Brain microvascular endothelial cell (primary cell): ENCODE results near the gene PCDHGB7.

Experiments
- DNase-seq: peaks from one replicate; pipeline ENCODE4 v3.0.0-alpha.2; 2020
- H3K27ac ChIP-seq: fragments of 250-450 bp; sonication (Bioruptor Pico); 2 replicates; pipeline ENCODE4 v1.5.1; 2020; ENCODE audit warnings: mild to moderate bottlenecking, moderate library complexity
- H3K27me3 ChIP-seq: fragments of 250-450 bp; sonication (Bioruptor Pico); replicated peaks from 2 replicates; pipeline ENCODE4 v1.5.1; 2020; ENCODE audit warnings: mild to moderate bottlenecking
- H3K36me3 ChIP-seq: fragments of 250-450 bp; sonication (Bioruptor Pico); replicated peaks from 2 replicates; pipeline ENCODE4 v1.5.1; 2020; ENCODE audit warnings: mild to moderate bottlenecking
- H3K4me3 ChIP-seq: 2 replicates; pipeline ENCODE4 v1.5.1; 2011; ENCODE audit warnings: low read depth, mild to moderate bottlenecking, control low read depth, low read length, moderate library complexity
- CTCF ChIP-seq: IDR thresholded peaks from 2 replicates; pipeline ENCODE4 v1.5.1; 2011; ENCODE audit warnings: low read depth, mild to moderate bottlenecking, moderate library complexity, low read length, control low read depth, inconsistent platforms; ENCODE audit errors: missing control alignments
- in situ Hi-C: cut with HindIII; loops from 2 replicates; pipeline ENCODE4 v1.10.0; 2017; ENCODE audit warnings: low sequenced_read_pairs, low pct_ligation_motif_present

PCDHGB7 gene

GRCh38 chr5:141419074-141419880 is 1.8 kb downstream of the PCDHGB7 start:
- no peak for DNase-seq
- no peaks in the 10 kb centered on the region for H3K36me3 ChIP-seq
- no peak overlapping the region for H3K27ac ChIP-seq
- H3K27me3 ChIP-seq: no peaks in the 10 kb centered on the region
- no peak overlapping the region for H3K4me3 ChIP-seq
- in situ Hi-C loops: loop anchor here (25.0 kb wide), 1 partner anchor 93 kb away; no protein-coding TSS in a partner anchor
- TF ChIP-seq CTCF: no peak

DNA sequence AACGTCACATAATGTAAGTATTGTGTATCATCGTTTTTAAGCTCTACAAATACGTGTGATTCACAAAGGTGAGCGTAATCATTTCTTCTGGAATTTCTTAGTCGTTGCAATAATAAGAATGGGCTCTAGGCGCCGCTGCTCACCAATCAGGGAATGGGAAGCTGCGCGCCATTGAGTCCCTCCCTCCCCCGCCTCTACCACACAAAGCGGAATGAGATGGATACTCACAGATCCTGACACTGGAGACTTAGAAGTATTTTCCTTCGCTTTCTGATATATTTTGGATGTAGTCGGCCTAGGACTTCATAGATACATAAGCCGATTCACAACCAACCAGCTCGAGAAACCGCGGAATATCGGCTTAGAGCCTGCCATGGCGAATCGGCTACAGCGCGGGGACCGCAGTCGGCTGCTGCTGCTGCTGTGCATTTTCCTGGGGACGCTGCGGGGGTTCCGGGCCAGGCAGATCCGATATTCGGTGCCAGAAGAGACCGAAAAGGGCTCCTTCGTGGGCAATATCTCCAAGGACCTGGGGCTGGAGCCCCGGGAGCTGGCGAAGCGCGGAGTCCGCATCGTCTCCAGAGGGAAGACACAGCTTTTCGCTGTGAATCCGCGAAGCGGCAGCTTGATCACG is 3.5 kb downstream of the PCDHGB7 start, which contains the start of gene PCDHGA11:
TSS of gene PCDHGA11 (plus strand) at position 197 of the 634 bp plus-strand sequence. CDS start at position 374, 177 bp downstream.
- DNase-seq: peak; percentile 60
- in situ Hi-C loops: loop anchor here (25.0 kb wide), 1 partner anchor 91 kb away; no protein-coding TSS in a partner anchor
- Histone ChIP-seq H3K27ac (no peak within 1 kb of the TSS), H3K27me3 (no peaks in the 10 kb centered on the region), H3K4me3 (peak within 1 kb of the TSS; percentile 62), H3K36me3 (no peaks in the 10 kb centered on the region)
- peak; percentile 74 for TF ChIP-seq CTCF

GRCh38 chr5:141421489-141421855 is 4.0 kb downstream of the PCDHGB7 start:
- no peak for TF ChIP-seq CTCF
- Histone ChIP-seq H3K27ac (no peak overlapping the region), H3K36me3 (no peaks in the 10 kb centered on the region), H3K27me3 (no peaks in the 10 kb centered on the region), H3K4me3 (peak overlapping the region; percentile 62)
- no peak for DNase-seq
- in situ Hi-C loops: loop anchor here (25.0 kb wide), 1 partner anchor 91 kb away; no protein-coding TSS in a partner anchor

DNA sequence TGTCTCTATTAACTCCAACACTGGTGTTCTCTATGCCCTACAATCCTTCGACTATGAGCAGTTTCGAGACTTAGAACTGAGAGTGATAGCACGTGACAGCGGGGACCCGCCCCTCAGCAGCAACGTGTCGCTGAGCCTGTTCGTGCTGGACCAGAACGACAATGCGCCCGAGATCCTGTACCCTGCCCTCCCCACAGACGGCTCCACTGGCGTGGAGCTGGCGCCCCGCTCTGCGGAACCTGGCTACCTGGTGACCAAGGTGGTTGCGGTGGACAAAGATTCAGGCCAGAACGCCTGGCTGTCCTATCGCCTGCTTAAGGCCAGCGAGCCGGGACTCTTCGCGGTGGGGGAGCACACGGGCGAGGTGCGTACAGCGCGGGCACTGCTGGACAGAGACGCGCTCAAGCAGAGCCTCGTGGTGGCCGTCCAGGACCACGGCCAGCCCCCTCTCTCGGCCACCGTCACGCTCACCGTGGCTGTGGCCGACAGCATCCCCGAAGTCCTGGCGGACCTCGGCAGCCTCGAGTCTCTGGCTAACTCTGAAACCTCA is 5.3 kb downstream of the PCDHGB7 start:
- in situ Hi-C loops: loop anchor here (25.0 kb wide), 1 partner anchor 89 kb away; no protein-coding TSS in a partner anchor

More for the DNA sequence above, 5.3 kb downstream of the PCDHGB7 start:
- Histone ChIP-seq H3K27ac (no peak overlapping the region), H3K27me3 (no peaks in the 10 kb centered on the region), H3K4me3 (no peak overlapping the region), H3K36me3 (no peaks in the 10 kb centered on the region)
- no peak for TF ChIP-seq CTCF
- no peak for DNase-seq
